KOPT-K1 (cell line): Measurements from ENCODE around the gene ITGB8.

Source experiments
- H3K27ac ChIP-seq: fragments of 200-600 bp; sonication (generic); 2 replicates; pipeline ENCODE4 v1.5.1; 2016; ENCODE audit warnings: antibody characterized with exemption, mild to moderate bottlenecking, low read depth, low read length; ENCODE audit not compliant: poor library complexity, severe bottlenecking
- H3K36me3 ChIP-seq: fragments of 200-600 bp; sonication (generic); 2 replicates; pipeline ENCODE4 v1.5.1; 2017; ENCODE audit warnings: antibody characterized with exemption, mild to moderate bottlenecking, low read length, moderate library complexity; ENCODE audit not compliant: insufficient read depth
- H3K9me3 ChIP-seq: fragments of 200-600 bp; sonication (generic); 2 replicates; pipeline ENCODE4 v1.5.1; 2017; ENCODE audit warnings: antibody characterized with exemption, low read length, mild to moderate bottlenecking; ENCODE audit not compliant: insufficient read depth, poor library complexity, severe bottlenecking

The ITGB8 gene

GRCh38 chr7:20330239-20330927, at the start of gene ITGB8:
TSS of gene ITGB8 (plus strand) at chr7:20330900. CDS start at chr7:20331807, 907 bp downstream.
- peaks cover 24% of the 10 kb centered on the region for H3K9me3 ChIP-seq
- no peaks in the 10 kb centered on the region for H3K36me3 ChIP-seq
- no peak within 1 kb of the TSS for H3K27ac ChIP-seq

DNA sequence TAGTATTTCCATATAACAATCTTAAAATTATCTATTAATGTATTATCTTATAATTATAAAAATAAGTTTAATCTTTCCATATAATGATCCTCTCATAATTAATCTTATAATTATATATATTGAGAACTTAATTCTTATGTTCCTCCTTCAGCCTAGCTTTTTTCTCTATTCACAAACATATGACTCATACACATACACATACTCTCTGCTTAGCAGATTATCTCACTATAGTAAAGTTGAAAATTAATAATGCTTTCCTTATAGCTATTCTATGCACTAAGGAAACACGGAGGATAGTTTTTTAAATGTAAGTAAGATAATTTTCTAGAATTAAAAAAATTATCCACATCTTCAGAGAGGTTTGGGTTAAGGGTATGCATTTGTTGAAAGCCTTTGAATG, 47.7 kb upstream of the ITGB8 start:
- no peaks in the 10 kb centered on the region for H3K36me3 ChIP-seq
- no peaks in the 10 kb centered on the region for H3K9me3 ChIP-seq
- no peak overlapping the region for H3K27ac ChIP-seq

GRCh38 chr7:20283385-20283784, 47.3 kb upstream of the ITGB8 start:
- Histone ChIP-seq H3K9me3 (no peaks in the 10 kb centered on the region), H3K27ac (no peak overlapping the region), H3K36me3 (no peaks in the 10 kb centered on the region)

DNA sequence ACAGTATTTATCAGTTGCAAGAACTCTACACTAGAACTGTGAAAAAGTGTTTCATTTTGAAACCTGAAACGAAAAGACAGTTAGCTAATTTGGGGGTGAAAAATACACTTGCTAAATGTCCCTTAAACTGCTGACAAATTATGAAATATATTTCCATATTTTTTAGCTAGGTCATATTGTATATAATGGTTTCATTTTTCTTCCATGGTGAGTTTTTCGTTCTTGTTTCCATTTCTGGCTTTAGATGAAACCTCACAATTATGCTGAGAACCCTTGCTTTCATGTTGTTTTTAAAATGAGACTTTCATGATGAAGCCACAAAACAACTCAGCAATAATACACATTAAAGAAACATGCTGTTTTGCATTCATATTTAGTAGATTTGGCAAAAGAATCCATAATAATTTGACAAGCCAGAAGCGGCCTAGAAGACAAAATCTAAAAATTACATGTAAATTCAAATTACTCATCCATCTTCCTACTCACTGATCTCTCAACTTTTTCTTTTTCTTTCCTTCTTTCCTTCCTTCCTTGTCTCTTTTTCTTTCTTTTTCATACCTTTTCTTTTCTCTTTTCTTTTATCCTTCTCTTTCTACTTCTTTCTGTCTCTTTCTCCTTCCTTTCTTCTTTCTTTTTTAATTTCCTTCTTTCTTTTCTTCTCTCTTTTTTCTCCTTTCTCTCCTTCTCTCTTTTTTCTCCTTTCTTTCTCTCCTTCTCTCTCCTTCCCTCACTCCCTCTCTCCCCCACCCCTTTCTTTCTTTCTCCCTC, 46.5 kb upstream of the ITGB8 start:
- H3K36me3 ChIP-seq = no peaks in the 10 kb centered on the region
- H3K27ac ChIP-seq = no peak overlapping the region
- H3K9me3 ChIP-seq = no peaks in the 10 kb centered on the region

- no peaks in the 10 kb centered on the region for H3K36me3 ChIP-seq
- H3K9me3 ChIP-seq = no peaks in the 10 kb centered on the region
- H3K27ac ChIP-seq = no peak overlapping the region
Observed at GRCh38 chr7:20284771-20285143, 45.9 kb upstream of the ITGB8 start.

DNA sequence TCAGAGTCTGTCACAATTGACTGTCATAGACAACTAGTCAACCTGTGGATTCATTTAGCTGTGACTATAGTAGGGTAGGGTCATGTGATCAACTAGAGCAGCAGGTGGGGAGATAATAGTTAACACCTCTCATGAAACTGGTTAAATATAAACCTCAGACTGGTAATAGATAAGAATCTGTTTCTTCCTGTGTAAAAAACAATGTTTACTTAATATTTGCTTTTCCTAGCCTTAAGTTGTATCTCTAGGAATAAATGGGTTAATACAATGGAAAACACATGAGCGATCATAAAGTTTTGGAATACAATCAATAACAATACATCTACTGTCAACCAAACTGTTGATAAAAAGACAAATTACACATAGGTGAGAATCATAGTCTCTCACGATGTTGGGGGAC, 43.4 kb upstream of the ITGB8 start:
- Histone ChIP-seq H3K36me3 (no peaks in the 10 kb centered on the region), H3K27ac (no peak overlapping the region), H3K9me3 (no peaks in the 10 kb centered on the region)

DNA sequence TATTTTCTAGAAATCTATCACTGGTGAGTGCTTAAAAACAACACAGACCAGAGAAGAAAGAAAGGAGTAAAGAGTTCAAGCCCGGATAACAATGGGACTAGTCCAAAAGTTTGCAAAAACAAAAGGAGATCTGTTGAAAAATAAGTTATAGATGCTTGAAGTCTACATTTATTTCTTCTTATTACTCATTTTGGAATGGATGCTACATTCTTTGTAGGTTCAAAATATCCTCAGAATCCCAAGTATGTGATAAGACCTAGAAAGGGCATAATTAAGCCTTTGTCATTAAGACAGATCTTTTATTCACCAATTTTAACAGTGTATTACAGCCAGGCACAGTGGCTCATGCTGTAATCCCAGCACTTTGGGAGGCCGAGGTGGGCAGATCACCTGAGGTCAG, 42.7 kb upstream of the ITGB8 start:
- Histone ChIP-seq H3K9me3 (no peaks in the 10 kb centered on the region), H3K27ac (no peak overlapping the region), H3K36me3 (no peaks in the 10 kb centered on the region)

GRCh38 chr7:20290505-20291111, 40.1 kb upstream of the ITGB8 start:
- H3K36me3 ChIP-seq = no peaks in the 10 kb centered on the region
- no peak overlapping the region for H3K27ac ChIP-seq
- H3K9me3 ChIP-seq = no peaks in the 10 kb centered on the region

DNA sequence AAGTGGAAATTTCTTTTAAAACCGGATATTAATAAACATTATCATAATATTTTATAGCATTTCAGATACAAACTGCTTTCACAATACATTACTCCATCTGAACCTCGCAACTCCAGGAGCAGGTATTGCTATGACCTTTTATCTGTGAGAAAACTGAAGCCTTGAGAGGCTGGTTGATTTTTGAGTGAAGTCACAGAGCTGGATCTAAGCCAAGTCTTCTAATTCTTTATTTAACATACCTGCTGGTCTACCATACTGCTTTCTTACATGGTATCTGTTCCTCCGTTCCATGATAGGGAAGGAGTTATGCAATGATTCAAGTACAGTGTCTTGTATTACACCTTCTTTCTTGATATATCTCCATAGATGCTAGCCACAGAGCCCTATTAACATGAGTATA, 37.4 kb upstream of the ITGB8 start:
- Histone ChIP-seq H3K27ac (no peak overlapping the region), H3K9me3 (no peaks in the 10 kb centered on the region), H3K36me3 (no peaks in the 10 kb centered on the region)

DNA sequence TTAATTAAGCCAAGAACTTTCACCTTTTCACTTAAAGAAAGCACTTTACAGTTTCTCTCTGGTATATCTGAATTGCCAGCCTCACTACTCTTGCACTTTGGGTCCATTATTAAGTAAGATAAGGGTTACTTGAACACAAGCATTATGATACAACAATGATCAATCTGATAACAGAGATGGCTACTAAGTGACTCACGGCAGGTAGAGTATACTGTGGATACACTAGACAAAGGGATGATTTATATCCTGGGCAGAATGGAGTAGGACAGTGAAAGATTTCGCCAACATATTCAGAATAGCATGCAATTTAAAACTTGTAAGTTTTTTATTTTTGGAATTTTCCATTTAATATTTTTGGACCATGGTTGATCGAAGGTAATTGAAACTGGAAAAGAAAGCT, 34.3 kb upstream of the ITGB8 start:
- no peak overlapping the region for H3K27ac ChIP-seq
- no peaks in the 10 kb centered on the region for H3K9me3 ChIP-seq
- H3K36me3 ChIP-seq = no peaks in the 10 kb centered on the region

GRCh38 chr7:20296901-20297300, 33.8 kb upstream of the ITGB8 start:
- no peaks in the 10 kb centered on the region for H3K9me3 ChIP-seq
- H3K27ac ChIP-seq = no peak overlapping the region
- H3K36me3 ChIP-seq = no peaks in the 10 kb centered on the region

DNA sequence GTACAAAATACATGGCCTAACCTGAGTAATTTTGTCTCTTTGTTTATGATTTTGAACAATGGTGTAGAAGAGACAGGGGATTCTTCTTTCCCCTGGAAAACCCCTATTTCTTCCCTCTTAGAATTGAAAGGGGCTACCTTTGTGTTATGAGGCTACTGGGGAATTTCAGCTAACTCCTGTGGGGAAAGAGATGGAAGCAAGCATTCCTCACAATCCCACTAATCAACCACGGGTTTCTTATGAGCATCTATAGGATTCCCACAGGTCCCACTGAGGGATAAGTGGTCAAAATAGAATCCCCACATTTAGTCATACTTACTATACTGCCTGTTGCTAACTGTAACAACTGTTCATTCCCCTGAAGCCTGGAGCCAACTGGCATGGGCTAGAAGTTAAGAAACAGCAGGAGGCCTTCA, 32.2 kb upstream of the ITGB8 start:
- no peaks in the 10 kb centered on the region for H3K36me3 ChIP-seq

DNA sequence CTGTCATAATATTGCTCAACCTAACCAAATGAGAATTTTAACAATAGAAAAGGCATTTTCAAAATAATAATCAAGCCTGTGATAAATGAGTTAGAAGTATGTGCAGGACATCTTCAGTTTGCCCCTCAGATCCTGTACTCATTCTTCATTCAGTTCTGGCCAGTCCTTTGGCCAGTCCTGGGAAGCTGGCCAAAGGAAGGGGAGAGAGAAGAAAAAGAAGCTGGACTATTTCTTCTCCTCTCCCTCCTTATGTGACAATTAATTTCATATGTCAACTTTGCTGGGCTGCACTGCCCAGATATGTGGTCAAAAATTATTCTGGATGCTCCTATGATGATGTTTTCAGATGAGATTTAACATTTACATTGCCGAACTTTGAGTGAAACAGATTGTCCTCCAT, 31.6 kb upstream of the ITGB8 start:
- Histone ChIP-seq H3K36me3 (no peaks in the 10 kb centered on the region), H3K9me3 (no peaks in the 10 kb centered on the region), H3K27ac (no peak overlapping the region)

More for the DNA sequence above, 32.2 kb upstream of the ITGB8 start:
- Histone ChIP-seq H3K27ac (no peak overlapping the region), H3K9me3 (no peaks in the 10 kb centered on the region)

- no peak overlapping the region for H3K27ac ChIP-seq
- no peaks in the 10 kb centered on the region for H3K36me3 ChIP-seq
- no peaks in the 10 kb centered on the region for H3K9me3 ChIP-seq
Observed at GRCh38 chr7:20299647-20300312, 30.9 kb upstream of the ITGB8 start.

DNA sequence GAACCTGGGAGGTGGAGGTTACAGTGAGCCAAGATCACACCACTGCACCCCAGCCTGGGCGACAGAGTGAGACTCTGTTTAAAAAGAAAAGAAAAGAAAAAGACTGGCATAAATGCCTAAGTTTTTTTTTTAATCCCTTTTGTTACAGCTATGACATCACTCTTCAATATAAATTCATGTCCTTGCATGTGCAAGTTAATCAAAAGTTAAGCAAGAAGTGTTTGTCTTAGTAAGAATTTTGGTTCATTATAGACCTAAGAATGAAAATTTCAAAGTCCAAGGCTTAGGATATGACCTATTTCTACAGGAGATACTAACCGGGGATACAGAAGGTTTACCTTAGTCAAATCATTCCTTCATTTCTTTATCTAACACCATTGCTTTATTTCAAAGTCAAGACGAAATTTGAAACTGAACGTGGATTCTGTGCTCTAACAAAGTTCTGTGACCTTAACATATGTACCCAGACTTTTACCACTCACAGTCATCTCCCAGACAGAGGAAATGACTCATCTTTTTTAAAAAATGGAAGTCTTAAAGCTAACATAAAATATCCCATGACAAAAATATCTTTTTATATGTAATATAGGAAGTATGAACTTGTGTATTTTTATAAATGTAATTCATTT, 29.3 kb upstream of the ITGB8 start:
- H3K9me3 ChIP-seq = no peaks in the 10 kb centered on the region
- no peaks in the 10 kb centered on the region for H3K36me3 ChIP-seq
- no peak overlapping the region for H3K27ac ChIP-seq
